OCI-LY1 (cell line): ENCODE data around the gene AFF2.

Source experiments
- EZH2 ChIP-seq: fragments of 200-600 bp; sonication (generic), shearing (Covaris generic); IDR thresholded peaks from 2 replicates; pipeline ENCODE4 v1.8.0; 2017; ENCODE audit warnings: borderline replicate concordance, mixed run types, mild to moderate bottlenecking, antibody characterized with exemption, low read length, moderate library complexity, mixed read lengths
- TF ChIP-seq, protein P1 (sequence below): fragments of 200-600 bp; sonication (generic), shearing (Covaris generic); IDR thresholded peaks from 2 replicates; pipeline ENCODE4 v1.5.1; 2017; ENCODE audit warnings: mild to moderate bottlenecking, antibody characterized with exemption, low read length, moderate library complexity, mixed read lengths

DNA sequence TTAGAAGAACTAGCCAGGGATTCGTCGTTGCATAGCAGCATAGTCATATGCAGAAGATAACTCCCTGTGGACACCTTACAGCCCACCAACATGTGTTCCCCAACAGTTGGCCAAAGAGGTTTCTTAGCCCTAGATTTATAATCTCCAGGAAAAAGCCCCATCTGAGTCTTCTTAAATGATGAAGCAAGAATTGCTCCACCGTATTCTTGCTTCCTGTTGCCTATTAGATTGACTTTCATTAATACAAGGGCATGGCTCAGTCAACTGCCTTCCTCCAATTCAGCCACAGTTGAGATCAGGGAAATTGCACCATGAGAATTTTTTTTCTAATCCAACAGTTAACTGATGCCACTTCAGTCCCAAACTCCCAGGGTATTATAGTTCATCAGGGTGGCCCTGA, 5.2 kb upstream of the AFF2 start:
- TF ChIP-seq, protein P1, sequence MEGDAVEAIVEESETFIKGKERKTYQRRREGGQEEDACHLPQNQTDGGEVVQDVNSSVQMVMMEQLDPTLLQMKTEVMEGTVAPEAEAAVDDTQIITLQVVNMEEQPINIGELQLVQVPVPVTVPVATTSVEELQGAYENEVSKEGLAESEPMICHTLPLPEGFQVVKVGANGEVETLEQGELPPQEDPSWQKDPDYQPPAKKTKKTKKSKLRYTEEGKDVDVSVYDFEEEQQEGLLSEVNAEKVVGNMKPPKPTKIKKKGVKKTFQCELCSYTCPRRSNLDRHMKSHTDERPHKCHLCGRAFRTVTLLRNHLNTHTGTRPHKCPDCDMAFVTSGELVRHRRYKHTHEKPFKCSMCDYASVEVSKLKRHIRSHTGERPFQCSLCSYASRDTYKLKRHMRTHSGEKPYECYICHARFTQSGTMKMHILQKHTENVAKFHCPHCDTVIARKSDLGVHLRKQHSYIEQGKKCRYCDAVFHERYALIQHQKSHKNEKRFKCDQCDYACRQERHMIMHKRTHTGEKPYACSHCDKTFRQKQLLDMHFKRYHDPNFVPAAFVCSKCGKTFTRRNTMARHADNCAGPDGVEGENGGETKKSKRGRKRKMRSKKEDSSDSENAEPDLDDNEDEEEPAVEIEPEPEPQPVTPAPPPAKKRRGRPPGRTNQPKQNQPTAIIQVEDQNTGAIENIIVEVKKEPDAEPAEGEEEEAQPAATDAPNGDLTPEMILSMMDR = no peak
- TF ChIP-seq EZH2 = no peak
